GM21825 (cell line): ENCODE measurements around the gene SLC5A10.
"Not testable (repeated sequence)": the region's sequence is repeated elsewhere in the genome, so short reads cannot be mapped to it uniquely, and the experiment has no call there.

Source experiments
- ATAC-seq: cut with Tn5 transposase; IDR thresholded peaks from one replicate; pipeline ENCODE4 v1.9.1; 2021; ENCODE audit warnings: mild to moderate bottlenecking, moderate library complexity; ENCODE audit not compliant: unreplicated experiment

SLC5A10 gene

DNA sequence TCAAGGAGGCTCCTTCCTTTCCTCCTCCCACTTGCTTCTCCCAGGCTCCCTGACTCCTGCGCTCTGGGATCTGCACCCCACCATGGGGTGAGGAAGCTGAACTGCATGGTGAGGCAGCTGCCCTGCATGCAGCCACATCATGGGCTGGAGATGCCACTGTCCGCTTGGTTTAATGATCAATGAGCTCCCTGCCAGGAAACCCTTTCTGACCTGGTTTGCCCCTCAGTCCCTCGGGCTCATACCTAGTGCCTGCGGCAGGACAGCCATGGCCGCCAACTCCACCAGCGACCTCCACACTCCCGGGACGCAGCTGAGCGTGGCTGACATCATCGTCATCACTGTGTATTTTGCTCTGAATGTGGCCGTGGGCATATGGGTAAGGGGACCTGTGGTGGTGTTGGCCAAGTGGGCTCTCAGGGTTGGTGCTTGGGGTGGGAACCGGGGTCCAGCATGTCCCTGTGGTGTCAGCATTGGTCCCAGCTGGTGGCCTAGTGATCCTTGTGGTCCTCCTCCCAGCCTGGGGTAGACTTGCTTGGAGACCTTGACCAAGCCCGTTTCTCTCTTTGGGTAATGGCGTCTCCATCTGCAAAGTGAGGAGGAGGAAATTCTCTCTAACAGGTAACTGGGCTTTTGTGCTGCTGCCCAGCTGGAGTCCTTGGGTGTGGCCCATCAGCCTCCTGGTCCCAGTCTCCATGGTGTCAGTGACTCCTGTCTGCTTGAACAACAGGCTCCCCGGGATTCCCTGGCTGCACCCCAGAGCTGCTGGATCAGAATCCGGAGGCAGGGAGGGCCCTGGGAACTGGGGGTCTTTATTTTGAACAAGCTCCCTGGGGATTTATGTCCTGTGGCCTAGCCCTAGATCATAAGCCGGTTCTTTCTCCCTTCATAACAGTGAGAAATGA lies at the start of gene SLC5A10:
Gene SLC5A10 (plus strand): TSS at position 225 of the 902 bp plus-strand sequence. CDS start 41 bp downstream, at position 266.
- ATAC-seq: no peak

DNA sequence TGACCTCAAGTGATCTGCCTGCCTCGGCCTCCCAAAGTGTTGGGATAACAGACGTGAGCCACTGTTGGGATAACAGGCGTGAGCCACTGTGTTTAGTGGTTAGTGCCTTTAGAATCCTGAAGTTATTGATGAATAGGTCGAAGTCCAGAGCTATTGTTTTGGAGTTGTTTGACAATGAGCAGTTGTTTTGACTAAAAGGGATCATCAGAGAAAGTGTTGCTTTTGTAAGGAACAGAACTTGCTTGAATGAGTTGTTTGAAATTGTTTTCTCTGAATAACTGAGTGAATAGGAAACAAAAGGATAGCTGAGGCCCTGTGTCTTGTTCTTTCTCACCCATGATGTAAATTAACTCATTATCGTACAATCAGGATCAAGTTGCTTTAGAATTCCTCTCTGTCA lies 47.5 kb upstream of the SLC5A10 start:
- no peak for ATAC-seq

DNA sequence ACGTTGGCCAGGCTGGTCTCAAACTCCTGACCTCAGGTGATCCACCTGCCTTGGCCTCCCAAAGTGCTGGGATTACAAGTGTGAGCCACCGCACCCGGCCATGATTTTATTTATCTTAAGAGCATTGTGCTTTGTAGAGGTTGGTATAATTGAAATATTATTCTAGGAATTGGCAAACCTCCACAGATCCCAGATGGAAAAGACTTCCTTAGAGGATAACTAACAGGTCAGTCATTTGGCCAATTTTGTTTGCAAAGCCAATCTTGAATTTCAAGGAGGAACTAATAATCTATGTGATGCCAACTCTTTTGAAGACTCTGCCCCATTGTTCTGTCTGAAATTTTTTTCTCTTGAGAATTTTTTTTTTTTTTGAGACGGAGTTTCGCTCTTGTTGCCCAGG lies 46.7 kb upstream of the SLC5A10 start:
- no peak for ATAC-seq

DNA sequence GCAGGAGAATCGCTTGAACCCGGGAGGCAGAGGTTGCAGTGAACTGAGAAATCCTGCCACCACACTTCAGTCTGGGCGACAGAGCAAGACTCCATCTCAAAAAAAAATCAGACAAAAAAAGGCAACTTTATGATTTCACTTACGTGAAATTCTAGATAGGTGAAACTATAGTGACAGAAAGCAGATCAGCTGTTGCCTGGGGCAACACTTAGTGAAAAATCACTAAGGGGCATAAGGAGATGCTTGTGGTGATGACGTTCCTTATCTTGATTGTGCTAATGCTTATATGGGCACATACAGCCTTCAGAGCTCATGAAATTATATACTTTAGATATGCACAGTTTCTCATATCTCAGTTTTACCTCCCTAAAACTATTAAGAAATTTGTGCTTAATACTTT lies 41.6 kb upstream of the SLC5A10 start:
- no peak for ATAC-seq

DNA sequence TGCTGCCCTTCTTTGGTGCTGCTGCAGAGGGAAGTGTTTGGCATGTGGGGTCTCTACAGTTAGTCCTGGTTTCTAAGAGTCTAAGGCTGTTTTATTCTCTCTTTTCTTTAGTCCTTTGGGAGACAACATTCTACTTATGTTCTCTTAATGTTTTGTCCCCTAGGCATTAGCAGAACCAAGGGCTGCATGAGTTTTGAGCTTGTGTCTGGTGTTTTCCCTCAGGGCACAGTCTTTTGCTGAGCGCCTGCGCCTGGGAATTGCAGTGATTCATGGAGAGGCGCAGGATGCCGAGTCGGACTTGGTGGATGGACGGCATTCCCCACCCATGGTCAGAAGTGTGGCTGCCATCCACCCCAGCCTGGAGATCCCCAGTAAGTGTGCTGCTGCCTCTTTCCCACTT lies 41.1 kb upstream of the SLC5A10 start:
- no peak for ATAC-seq

DNA sequence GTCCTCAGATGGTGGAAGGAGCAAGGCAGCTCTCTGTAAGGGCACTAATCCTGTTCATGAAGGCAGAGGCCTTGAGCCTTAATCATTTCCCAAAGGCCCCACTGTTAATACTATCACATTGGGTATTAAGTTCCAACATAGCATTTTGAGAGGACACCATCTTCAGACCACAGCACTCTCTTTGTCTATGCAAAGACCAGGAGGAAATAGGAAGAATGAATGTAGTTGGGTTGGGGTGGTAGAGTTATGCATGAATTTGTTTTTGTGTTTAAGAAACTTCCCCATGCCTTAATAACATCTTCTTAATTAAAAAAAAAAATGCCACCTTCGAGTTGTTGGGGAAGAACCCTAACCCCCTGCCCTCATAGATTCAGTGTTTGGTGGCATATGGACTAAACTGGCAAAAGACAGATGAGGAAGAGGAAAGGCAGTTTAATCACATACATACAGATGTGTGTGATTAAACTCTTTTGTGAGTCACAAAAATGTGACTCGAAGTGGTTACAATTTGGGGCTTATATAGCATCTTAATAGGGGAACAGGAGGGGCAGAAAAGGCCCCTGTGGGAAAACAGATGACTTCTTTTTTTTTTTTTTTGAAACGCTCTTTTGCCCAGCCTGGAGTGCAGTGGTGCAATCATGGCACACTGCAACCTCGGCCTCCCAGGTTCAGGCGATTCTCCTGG lies 35.0 kb upstream of the SLC5A10 start:
- ATAC-seq: no peak

DNA sequence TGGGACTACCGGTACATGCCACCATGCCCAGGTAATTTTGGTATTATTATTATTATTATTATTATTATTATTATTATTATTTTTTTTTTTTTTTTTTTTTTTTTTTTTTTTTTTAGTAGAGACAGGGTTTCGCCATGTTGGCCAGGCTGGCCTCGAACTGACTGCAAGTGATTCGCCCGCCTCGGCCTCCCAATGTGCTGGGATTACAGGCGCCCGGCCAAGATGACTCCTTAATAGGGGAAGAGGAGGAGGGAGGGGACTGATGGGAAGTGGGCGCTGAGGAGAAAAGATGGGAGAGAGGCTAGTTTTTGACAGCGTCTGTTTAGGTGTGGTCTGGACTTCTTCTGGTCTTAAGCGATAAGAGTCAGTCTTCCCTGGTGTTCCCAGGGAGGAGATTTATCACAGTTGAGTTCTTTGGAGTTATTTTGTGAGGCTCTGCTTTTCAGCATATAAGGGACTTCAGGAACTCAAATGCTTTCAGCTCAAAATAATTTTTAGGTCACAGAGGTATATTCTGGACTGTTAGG lies 34.4 kb upstream of the SLC5A10 start:
- no peak for ATAC-seq

DNA sequence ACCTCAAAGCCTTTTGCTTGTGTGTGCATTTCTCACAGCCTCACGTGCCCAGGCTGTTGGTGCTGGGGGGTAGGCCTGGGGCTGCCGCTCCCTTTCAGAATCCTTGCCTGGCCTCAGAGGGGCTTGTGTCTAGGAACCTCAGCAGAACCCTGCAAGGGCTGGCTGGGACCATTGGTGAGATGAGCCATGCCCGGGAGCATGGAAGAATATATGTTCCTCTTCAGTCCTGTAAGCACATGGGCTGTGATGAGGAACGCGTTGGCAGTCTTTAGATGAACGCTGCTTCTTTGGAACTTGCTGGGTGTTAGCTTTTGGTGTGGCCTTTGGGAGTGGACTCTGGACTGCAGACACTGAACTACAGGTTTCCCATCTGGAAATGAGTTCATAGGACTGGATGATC lies 32.0 kb upstream of the SLC5A10 start:
- no peak for ATAC-seq

DNA sequence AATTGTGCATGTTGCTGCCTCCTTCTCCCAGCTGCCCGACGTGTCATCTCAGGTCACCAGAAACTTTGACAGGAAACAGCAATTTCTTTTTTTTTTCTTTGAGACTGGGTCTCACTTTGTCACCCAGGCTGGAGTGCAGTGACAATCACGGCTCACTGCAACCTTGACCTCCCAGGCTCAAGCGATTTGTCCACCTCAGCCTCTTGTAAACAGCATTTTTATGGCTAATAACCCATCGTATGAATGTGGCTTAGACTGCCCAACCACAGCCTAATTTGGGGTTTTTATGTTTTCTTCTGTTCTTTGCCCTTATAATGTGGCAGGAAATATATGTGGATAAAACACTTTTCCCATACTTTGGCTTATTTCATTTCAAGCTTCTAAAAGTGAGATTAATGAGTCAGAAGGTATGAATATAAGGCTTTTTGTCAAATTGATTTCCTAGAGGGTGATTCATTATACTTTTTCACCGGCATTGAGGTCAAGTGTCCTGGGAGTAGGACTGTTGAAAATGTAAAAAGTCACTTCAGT lies 31.0 kb upstream of the SLC5A10 start:
- peak; percentile 35 for ATAC-seq

DNA sequence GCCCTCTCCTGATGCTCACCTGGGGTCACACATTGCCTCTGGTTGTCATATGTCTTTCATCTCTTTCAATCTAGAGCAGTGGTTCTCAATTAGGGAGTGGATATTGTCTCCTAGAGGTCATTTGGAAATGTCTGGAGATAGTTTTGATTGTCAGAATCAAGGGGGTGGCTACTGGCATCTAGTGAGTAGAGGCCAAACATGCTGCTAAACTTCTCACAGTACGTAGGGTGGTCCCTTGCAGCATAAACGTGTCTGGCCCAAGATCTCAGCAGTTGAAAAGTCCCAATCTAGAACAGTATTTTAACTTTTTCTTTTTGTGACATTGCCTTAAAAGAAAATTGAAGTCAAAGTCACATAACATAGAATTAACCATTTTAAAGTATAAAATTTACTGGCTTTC lies 30.5 kb upstream of the SLC5A10 start:
- peak; percentile 5 for ATAC-seq

DNA sequence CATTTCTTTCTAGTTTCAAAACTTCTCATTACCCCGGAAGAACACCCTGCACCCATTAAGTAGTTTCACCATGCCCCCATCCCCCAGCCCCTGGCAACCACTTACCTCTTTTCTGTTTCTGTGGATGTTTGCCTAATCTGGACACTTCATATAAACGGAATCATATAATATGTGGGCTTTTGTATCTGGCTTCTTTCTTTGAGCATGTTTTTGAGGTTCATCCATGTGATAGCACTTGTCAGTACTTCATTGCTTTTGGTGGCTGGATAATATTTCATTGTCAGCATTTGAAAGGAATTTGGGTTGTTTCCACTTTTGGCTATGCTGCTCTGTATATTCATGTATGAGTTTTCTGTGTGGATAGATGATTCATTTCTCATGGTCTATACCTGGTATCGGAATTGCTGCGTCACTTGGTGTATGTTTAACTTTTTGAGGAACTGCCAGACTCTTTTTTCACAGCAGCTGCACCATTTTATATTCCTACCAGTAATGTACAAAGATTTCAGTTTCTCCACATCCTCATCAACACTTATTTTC lies 30.0 kb upstream of the SLC5A10 start:
- ATAC-seq: peak; percentile 55

DNA sequence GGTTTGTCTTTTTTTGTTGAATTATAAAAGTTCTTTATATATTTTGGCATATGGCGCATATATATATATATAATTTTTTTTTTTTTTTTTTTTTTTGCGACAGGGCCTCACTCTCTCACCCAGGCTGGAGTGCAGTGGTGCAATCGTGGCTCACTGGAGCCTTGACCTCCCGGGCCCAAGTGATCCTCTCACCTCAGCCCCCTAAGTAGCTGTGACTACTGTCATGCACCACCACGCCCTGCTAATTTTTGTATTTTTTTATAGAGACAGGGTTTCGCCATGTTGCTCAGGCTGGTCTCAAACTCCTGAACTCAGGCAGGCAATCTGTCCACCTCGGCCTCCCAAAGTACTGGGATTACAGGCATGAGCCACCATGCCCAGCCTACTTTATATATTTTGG lies 29.4 kb upstream of the SLC5A10 start:
- ATAC-seq: not testable (repeated sequence)

DNA sequence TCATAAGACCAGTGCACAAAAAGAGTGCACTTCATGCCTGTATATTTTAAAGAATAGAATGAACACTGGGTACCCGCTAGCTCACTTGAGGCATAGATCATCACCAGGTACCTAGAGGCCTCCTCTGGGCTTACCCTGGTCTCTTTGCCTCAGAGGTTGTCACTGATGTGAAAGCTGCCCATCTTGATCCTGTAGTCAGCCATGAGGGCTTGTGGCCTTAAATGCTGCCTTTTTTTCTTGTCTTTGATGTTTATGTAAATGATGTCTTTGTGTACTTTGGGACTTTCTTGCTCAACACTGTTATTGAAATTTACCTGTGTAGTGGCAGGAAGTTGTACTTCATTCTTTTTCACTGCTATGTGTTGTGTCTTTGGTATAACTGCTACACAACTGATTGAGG lies 26.8 kb upstream of the SLC5A10 start:
- no peak for ATAC-seq

DNA sequence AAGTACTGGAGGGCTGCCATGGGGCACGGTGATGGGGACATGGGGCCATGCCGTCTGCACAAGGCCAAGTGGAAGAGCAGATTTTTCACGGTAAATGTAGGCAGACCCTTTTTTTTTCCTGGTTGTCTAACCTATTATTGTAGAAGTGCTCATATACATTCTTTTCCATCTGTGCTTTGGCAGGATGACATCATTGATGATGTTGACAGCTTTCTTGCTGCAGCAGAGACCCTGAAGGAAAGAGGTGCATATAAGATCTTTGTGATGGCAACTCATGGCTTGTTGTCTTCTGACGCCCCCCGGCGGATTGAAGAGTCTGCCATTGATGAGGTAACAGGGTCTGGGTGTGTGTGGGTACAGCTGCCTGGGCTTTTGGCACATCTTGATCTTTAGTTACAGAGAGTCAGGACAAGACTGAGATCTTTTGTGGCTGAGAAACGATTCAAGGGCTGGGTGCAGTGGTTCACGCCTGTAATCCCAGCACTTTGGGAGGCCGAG lies 23.3 kb upstream of the SLC5A10 start:
- ATAC-seq: no peak

DNA sequence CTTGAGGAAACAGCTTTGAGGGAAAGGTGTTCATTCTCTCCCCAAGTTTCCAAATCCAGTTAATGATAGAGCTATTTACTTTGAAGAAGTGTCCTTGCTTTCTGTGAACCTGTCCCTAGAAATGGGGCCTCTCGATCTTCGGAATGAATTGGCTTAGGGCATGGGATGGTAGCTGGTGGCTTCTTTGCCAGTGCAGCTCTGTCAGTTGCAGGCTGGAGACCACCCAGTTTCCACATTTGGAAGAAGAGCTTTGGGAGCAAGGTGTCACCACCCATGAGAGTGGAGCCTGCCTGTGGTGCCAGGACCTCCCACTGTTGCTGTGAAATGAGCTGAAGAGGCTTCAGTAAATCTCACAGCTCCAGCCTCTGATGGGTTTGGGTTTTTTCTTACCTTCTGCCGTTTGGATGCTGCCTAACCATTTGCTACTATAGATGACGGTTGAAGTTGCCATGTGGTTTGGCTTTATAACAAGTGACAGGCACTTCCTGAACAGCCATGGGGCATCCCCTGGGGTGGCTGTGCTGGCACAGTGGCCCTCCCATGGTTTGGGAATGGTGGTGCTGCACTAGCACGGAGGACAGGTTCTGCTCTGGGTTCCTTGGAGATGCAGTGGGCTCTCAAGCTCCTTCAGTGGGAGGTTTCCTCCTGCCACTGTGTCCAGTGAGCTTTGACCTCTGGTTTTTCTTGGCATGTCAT lies 19.5 kb upstream of the SLC5A10 start:
- no peak for ATAC-seq

DNA sequence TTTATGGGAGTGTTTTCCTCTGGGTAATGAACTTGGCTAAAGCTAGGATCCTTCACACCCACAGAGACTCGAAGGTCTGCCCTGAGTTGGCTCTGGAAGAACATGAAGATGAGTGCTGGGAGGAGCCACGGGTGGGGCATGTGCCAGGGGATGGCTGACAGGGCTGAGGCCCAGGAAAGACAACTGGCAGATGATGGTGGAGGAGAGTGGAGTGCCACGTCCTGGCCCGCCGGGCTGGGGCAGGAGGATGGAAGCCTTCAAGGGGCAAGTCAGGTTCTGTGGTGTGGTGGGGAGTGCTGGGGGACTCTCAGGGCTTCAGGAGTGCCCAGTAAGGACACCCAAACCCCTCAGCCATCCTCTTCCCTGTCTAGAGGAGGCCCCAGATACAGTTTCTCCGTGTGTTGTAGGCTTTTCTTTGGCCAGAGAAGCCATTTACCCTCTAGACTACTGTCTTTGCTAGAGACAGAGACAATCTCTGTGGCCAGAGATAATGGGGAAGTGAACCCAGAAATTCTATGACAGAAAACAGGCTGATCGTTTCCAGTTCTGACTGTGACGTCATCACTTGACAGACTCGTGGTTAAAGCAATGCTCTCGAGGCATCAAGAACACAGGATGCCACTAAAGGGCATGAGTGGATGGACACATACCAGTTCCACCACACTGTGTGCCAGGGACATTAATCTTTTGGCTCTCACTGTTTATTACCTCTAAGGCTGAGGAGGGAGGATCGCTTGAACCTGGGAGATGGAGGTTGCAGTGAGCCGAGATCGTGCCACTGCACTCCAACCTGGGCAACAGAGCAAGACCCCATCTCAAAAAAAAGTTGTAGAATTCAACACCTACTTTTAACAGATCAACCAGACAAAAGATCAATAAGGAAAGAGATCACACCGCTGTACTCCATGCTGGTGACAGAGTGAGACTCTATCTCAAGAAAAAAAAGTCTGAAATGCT lies 18.6 kb upstream of the SLC5A10 start:
- ATAC-seq: no peak

DNA sequence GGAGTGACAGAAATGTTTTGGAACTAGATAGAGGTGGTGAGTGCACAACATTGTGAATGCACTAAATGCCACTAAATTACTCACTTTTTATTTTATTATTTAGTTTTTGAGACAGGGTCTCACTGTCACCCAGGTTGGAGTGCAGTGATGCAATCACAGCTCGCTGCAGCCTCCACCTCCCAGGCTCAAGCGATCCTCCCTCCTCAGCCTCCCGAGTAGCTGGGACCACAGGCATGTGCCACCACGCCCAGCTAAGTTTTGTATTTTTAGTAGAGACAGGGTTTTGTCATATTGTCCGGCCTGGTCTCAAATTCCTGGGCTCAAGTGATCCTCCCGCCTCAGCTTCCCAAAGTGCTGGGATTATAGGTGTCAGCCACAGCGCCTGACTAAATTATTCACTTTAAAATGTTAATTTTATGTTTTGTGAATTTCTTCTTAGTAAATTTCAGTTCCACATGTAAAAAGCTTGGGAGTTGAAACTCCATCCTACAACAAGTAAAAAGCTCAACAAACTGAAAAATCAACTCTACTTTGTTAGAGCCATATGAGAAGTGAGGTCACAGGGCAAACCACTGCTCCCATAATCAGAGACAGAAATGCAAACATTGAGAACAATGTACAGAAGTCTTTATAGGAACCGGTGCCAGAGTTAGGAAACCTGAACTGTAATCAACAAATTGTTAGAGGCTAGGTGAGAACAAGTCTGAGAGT lies 13.8 kb upstream of the SLC5A10 start:
- no peak for ATAC-seq

DNA sequence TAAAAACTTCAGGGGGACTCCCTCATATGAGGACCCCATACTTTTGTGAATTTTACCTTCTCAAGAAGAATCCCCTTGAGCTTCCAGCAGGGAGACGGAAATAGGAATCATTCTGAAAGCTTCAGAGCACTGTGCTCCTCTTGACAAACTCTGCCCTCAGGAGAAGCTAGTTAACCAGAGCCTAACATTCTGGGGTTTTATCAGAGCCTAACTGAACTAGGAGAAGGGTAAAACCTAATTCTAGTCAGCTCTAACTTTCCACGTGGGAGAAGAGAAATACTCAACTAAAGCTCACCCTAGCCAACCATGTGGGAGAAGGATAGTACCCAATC lies 13.3 kb upstream of the SLC5A10 start:
- ATAC-seq: no peak

DNA sequence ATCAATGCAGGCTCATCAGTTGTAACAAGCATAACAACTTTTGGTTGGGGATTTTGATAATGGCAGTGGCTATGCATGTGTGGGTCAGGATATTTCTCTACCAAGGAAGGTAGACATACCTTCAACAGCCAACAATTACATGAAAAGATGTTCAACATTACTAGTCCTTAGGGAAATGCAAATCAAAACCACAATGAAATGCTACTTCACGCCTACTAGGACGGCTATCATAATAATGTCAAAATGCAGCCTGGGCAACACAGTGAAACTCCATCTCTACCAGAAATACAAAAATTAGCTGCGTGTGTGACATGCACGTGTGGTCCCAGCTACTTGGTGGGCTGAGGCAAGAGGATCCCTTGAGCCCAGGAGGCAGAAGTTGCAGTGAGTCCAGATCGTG lies 7.3 kb upstream of the SLC5A10 start:
- ATAC-seq: no peak
